ENCODE measurements around the gene IQGAP1.
A peak's percentile ranks its signal among the peaks of the same experiment; 100 is the strongest.

The IQGAP1 gene

DNA sequence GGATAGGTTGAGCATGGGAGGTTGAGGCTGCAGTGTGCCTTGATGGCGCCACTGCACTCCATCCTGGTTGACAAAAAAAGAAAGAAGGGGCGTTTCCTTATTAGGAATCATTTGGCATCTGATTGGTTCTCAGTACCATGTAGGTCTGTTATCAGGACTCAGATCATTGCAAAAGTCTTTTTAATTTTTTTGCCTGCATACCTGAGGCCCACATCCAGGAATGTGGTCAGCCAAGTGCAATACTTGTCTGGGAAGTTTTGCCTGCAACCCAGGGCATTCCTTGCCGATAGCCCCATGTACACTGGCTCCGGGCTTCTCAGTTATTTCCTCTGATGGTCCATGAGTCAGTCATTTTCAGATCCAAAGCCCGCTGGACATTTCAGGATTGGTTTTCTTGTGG lies 91.6 kb downstream of the IQGAP1 start:
- H3K27ac ChIP-seq, result peak overlapping the region; percentile 57
- TF ChIP-seq ZFX (IDR thresholded peaks at IDR 0.05), result no peak
- TF ChIP-seq, protein P1, sequence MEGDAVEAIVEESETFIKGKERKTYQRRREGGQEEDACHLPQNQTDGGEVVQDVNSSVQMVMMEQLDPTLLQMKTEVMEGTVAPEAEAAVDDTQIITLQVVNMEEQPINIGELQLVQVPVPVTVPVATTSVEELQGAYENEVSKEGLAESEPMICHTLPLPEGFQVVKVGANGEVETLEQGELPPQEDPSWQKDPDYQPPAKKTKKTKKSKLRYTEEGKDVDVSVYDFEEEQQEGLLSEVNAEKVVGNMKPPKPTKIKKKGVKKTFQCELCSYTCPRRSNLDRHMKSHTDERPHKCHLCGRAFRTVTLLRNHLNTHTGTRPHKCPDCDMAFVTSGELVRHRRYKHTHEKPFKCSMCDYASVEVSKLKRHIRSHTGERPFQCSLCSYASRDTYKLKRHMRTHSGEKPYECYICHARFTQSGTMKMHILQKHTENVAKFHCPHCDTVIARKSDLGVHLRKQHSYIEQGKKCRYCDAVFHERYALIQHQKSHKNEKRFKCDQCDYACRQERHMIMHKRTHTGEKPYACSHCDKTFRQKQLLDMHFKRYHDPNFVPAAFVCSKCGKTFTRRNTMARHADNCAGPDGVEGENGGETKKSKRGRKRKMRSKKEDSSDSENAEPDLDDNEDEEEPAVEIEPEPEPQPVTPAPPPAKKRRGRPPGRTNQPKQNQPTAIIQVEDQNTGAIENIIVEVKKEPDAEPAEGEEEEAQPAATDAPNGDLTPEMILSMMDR (conservative IDR thresholded peaks at IDR 0.05), result no peak

DNA sequence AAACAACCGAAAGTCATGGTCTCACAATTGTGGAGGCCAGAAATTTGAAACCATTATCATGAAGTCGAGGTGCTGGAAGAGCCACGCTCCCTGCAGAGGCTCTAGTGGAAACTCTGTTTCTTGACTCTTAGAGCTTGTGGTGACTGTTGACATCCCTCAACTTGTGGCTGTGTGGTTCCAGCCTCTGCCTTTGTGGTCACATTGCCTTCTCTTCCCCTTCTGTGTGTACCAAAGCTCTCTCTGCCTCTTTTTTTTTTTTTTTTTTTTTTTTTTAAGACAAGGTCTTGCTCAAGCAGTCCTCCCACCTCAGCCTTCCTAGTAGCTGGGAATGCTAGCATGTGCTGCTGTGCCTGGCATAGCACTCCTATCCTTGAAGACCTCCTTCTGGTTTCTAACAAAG lies 93.0 kb downstream of the IQGAP1 start:
- TF ChIP-seq, protein P1 (conservative IDR thresholded peaks at IDR 0.05), result no peak
- no peak for TF ChIP-seq ZFX (IDR thresholded peaks at IDR 0.05)
- H3K27ac ChIP-seq, result no peak overlapping the region

DNA sequence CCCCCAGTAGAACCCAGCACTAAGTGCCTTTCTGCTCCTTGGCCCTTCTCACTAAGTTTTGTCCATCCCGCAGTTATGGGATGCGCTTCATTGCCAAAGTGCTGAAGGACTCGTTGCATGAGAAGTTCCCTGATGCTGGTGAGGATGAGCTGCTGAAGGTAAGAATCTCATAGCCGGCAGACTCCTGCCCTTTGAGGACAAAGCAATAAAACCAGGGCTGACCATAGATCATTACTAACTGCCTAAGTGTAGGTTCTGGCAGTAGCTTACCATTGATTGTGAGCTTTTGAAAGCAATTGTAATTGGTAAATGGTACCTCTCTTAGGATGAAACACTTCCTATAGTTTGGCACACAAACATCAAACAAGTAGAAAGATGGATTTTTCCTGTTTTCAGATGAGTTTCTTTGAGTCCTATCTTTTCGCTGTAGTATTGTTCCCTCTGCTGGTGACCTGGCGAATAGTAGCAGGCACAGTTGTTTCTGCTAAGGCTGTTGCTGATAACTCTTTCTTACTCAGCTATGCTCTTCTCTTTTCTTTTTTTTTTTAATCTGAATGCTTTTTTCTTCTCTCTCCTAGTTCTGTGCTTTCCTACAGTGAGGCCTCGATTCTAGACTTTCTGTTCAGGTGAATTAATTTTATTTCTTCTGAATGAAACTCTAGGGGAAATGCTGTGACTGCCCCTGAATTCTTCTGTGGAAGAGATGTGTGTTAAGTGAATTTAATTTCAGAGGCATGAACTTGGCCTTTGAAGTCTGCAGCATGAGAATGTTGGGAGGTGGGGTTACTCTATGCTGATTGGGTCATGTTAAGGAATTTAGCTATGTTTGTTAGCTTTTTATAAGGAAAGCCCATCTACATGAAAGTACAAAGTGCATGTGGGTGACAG lies 94.3 kb downstream of the IQGAP1 start:
- no peak for TF ChIP-seq ZFX (IDR thresholded peaks at IDR 0.05)
- TF ChIP-seq, protein P1 (conservative IDR thresholded peaks at IDR 0.05), result peak; percentile 90
- H3K27ac ChIP-seq, result no peak overlapping the region

DNA sequence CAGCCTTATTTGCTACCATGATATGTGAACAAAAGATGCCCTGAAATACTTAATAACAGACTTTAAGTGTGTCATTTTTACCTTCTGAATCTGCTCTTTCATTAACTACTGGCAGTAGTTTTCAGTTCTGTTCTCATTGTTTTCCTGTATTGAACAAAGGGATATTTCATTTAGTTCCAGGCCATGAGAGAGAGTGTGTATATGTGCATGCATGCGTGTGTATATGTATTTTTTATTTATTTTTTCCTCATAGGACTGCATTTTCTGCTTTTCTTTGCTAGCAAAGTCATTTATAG lies 94.9 kb downstream of the IQGAP1 start:
- H3K27ac ChIP-seq, result no peak overlapping the region
- TF ChIP-seq, protein P1 (conservative IDR thresholded peaks at IDR 0.05), result no peak
- no peak for TF ChIP-seq ZFX (IDR thresholded peaks at IDR 0.05)

DNA sequence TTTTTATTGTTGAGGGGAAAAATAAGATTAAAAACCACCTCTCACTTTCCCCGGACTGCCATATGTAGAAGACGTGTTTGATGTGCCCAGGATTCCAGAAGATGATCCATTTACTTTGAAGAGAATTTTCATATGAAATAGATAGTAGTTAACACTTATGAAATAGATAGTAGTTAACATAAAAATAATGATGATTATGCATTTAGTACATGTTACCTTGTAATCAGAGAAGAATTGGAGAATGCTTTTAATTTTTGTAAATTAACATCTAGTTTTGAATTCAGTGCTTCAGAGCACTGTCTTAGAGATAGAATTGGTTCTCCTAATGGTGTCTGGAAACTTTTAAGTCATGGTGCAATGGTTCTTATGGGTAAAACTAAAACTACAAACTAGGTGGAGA lies 95.6 kb downstream of the IQGAP1 start:
- H3K27ac ChIP-seq, result no peak overlapping the region
- TF ChIP-seq, protein P1 (conservative IDR thresholded peaks at IDR 0.05), result no peak
- TF ChIP-seq ZFX (IDR thresholded peaks at IDR 0.05), result no peak

DNA sequence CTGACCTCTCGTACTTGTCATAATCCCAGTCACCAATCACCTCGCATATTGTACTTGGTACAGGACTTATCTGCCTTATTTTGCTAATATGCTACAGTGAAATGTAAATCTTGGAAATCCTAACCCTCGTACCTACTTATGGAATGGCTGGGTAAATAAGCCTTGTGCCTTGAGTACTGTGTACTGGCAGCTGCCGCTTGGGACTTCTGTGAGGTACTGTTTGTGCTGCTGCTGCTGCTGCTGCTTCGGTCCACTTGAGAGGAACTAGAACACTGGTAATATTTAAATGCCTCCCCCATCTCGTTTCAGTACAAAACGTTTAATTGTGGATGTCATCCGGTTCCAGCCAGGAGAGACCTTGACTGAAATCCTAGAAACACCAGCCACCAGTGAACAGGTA lies 99.1 kb downstream of the IQGAP1 start:
- TF ChIP-seq ZFX (IDR thresholded peaks at IDR 0.05), result no peak
- TF ChIP-seq, protein P1 (conservative IDR thresholded peaks at IDR 0.05), result no peak
- no peak overlapping the region for H3K27ac ChIP-seq

DNA sequence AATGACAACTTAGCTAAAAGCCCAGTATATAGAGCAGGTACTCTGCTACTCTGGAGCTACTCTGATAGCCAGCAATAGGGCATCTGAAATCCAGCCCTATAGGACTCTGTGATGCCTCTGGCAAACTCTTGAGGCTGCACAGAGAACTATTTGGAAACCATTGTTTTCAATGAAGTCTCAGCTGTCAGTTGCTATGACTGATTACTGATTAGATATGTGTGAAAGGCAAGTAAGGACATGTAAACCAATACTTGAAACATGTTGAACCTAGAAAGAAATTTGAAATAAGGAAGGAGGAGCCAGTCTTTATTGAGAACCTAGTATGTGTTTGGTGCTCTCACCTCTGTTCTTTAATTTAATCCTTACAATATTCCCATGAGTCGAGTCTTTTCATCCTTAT lies 101.5 kb downstream of the IQGAP1 start:
- H3K27ac ChIP-seq, result peak overlapping the region; percentile 35
- TF ChIP-seq, protein P1 (conservative IDR thresholded peaks at IDR 0.05), result no peak
- no peak for TF ChIP-seq ZFX (IDR thresholded peaks at IDR 0.05)

Data from C4-2B (cell line).